Measurements from ENCODE around the gene MMRN2. TPM values are rescaled to one million over a fixed set of nuclear protein-coding genes. Genes with fewer than 3 reads are reported as not detected.

The MMRN2 gene
- total RNA-seq, 4 donors from 2014 or later, result 23.0 to 45.1 (median 28.4) TPM

GRCh38 chr10:86962136-86962980, 4.9 kb upstream of the MMRN2 start:
- no peak for DNase-seq
- intact Hi-C loops (cut with DNase I), result loop anchor here (10.0 kb wide), 1 partner anchor 132 kb away; the partner anchor contains the start of genes GLUD1 and SHLD2
- TF ChIP-seq CTCF (IDR thresholded peaks at IDR 0.05), result no peak
- no peak for TF ChIP-seq POLR2A (IDR thresholded peaks at IDR 0.05)
- H3K27ac ChIP-seq, result no peak overlapping the region
- no peak overlapping the region for H3K4me3 ChIP-seq (replicated peaks in 1 of 3)
- 89 to 90% methylated on average over 3 to 7 of the region's 7 CpGs for WGBS, 2 donors
- no peaks in the 10 kb centered on the region for H3K27me3 ChIP-seq
- H3K36me3 ChIP-seq, result no peaks in the 10 kb centered on the region
- H3K9me3 ChIP-seq, result no peaks in the 10 kb centered on the region
- H3K4me1 ChIP-seq, result peaks cover 6 to 46% of the 10 kb centered on the region in 2 donors

- Histone ChIP-seq H3K27me3 (no peaks in the 10 kb centered on the region), H3K36me3 (no peaks in the 10 kb centered on the region), H3K27ac (no peak overlapping the region), H3K9me3 (no peaks in the 10 kb centered on the region), H3K4me3 (replicated peaks in 1 of 3) (no peak overlapping the region), H3K4me1 (peaks cover 6 to 39% of the 10 kb centered on the region in 2 donors)
- no peak for TF ChIP-seq POLR2A (IDR thresholded peaks at IDR 0.05)
- TF ChIP-seq CTCF (IDR thresholded peaks at IDR 0.05), result no peak
- intact Hi-C loops (cut with DNase I), result loop anchor here (10.0 kb wide), 1 partner anchor 133 kb away; the partner anchor contains the start of genes GLUD1 and SHLD2
- no peak for DNase-seq
- 91 to 95% methylated on average over 9 to 10 of the region's 12 CpGs for WGBS, 2 donors
Observed at GRCh38 chr10:86961481-86962091, 4.2 kb upstream of the MMRN2 start.

GRCh38 chr10:86960863-86961434, 3.5 kb upstream of the MMRN2 start:
- intact Hi-C loops (cut with DNase I), result loop anchor here (10.0 kb wide), 1 partner anchor 134 kb away; the partner anchor contains the start of genes GLUD1 and SHLD2
- TF ChIP-seq POLR2A (IDR thresholded peaks at IDR 0.05), result no peak
- no peak for TF ChIP-seq CTCF (IDR thresholded peaks at IDR 0.05)
- Histone ChIP-seq H3K4me3 (replicated peaks in 1 of 3) (no peak overlapping the region), H3K9me3 (no peaks in the 10 kb centered on the region), H3K4me1 (peaks cover under 1 to 39% of the 10 kb centered on the region in 2 donors), H3K27me3 (no peaks in the 10 kb centered on the region), H3K27ac (no peak overlapping the region), H3K36me3 (no peaks in the 10 kb centered on the region)
- no peak for DNase-seq
- 88 to 94% methylated on average over 6 to 9 of the region's 9 CpGs for WGBS, 2 donors

GRCh38 chr10:86960003-86960862, 2.8 kb upstream of the MMRN2 start:
- intact Hi-C loops (cut with DNase I), result loop anchor here (10.0 kb wide), 1 partner anchor 135 kb away; the partner anchor contains the start of genes GLUD1 and SHLD2
- WGBS, 2 donors, result 68 to 84% methylated on average over 24 to 29 of the region's 37 CpGs
- DNase-seq, result peak in 1 of 2 donors; percentile 27
- TF ChIP-seq POLR2A (IDR thresholded peaks at IDR 0.05), result no peak
- TF ChIP-seq CTCF (IDR thresholded peaks at IDR 0.05), result peak; percentile 29 to 66 (median 62)
- H3K4me1 ChIP-seq, result peaks cover 0 to 38% of the 10 kb centered on the region in 2 donors
- no peaks in the 10 kb centered on the region for H3K27me3 ChIP-seq
- no peaks in the 10 kb centered on the region for H3K36me3 ChIP-seq
- no peak overlapping the region for H3K4me3 ChIP-seq (replicated peaks in 1 of 3)
- H3K27ac ChIP-seq, result peak overlapping the region; percentile 0 to 85 (median 61)
- H3K9me3 ChIP-seq, result no peaks in the 10 kb centered on the region

Data from thyroid gland (tissue), 4 donors.